HepG2 (cell line): ENCODE results near the gene CCSER1. TPM values are rescaled to one million over a fixed set of nuclear protein-coding genes. Genes with fewer than 3 reads are reported as not detected.

Source experiments
- ATAC-seq: fragments of 200-7000 bp; cut with Tn5 transposase; 3 replicates; pipeline ENCODE4 v1.9.1; 2020; ENCODE audit warnings: mild to moderate bottlenecking, moderate library complexity
- BruUV-seq: library from RNA; stranded (reverse); fragments of 400-500 nt; replicated peaks from 2 replicates; lab custom pipeline; 2021; lab: Mats Ljungman, UMichigan
- CTCF ChIA-PET: fragments of 300-600 bp; formaldehyde crosslinking; extraction: SDS; loops from one replicate; lab custom pipeline; 2021; ENCODE audit warnings: low total read pairs, inconsistent platforms, low intra/inter-chr PET ratio; lab: Yijun Ruan, JAX
- POLR2A ChIA-PET: fragments of 350-600 bp; sonication (Branson Sonifier 250); formaldehyde crosslinking; loops from one replicate; lab custom pipeline; 2020; ENCODE audit warnings: antibody characterized with exemption, inconsistent platforms; lab: Yijun Ruan, JAX
- DNase-seq: peaks from one replicate; pipeline ENCODE4 v3.0.0-alpha.2; 2015; ENCODE audit warnings: low spot score
- FAIRE-seq: peaks from 3 replicates; lab custom pipeline; 2011; peaks lifted over from hg19 to GRCh38; lab: Jason Lieb, UNC
- H2AFZ ChIP-seq: one replicate; pipeline ENCODE4 v1.6.1; 2011; ENCODE audit warnings: low read length, inconsistent platforms
- H3K27ac ChIP-seq: fragments of 300-600 bp; 3 replicates; pipeline ENCODE4 v1.8.0; 2011; ENCODE audit warnings: mixed run types, mild to moderate bottlenecking, mixed read lengths, low read length, inconsistent platforms; ENCODE audit not compliant: insufficient read depth; ENCODE audit errors: extremely low read length
- H3K27me3 ChIP-seq, 2 experiments: fragments of 200-600 bp in 1 of 2; 2 replicates in 1 of 2; 3 replicates in 1 of 2; pipeline versions ENCODE4 v1.6.0 to v1.8.0; 2011; ENCODE audit warnings: low read length in 2 of 2, mild to moderate bottlenecking in 2 of 2, moderate library complexity in 2 of 2, inconsistent platforms in 1 of 2; ENCODE audit not compliant: insufficient read depth in 2 of 2, control insufficient read depth in 1 of 2
- H3K36me3 ChIP-seq, 2 experiments: fragments of 200-600 bp in 1 of 2; replicated peaks in 1 of 2; 2 replicates in 1 of 2; 3 replicates in 1 of 2; pipeline versions ENCODE4 v1.5.1 to v1.8.0; 2011; ENCODE audit warnings: low read length in 2 of 2, inconsistent platforms in 1 of 2; ENCODE audit not compliant: insufficient read depth in 2 of 2, control insufficient read depth in 1 of 2
- H3K4me1 ChIP-seq: 2 replicates; pipeline ENCODE4 v1.5.1; 2012; ENCODE audit warnings: low read length, inconsistent platforms; ENCODE audit not compliant: insufficient read depth
- H3K4me2 ChIP-seq: 2 replicates; pipeline ENCODE4 v1.6.0; 2011; ENCODE audit warnings: low read depth, low read length, inconsistent platforms
- H3K4me3 ChIP-seq, 3 experiments: fragments of 200-600 bp in 1 of 3; sonication (generic), shearing (Covaris generic) in 1 of 3; replicated peaks in 1 of 3; 2 replicates each; pipeline ENCODE4 v1.5.1; 2011 to 2016; ENCODE audit warnings: low read length in 3 of 3, inconsistent platforms in 2 of 3, low read depth in 2 of 3, mild to moderate bottlenecking in 2 of 3, control low read depth in 1 of 3, mixed read lengths in 1 of 3; ENCODE audit not compliant: insufficient read depth in 1 of 3
- H3K79me2 ChIP-seq: one replicate; pipeline ENCODE4 v1.6.1; 2011; ENCODE audit warnings: low read length, inconsistent platforms; ENCODE audit not compliant: insufficient read depth
- H3K9ac ChIP-seq: 2 replicates; pipeline ENCODE4 v1.6.0; 2011; ENCODE audit warnings: mild to moderate bottlenecking, low read depth, low read length, inconsistent platforms; ENCODE audit not compliant: insufficient read depth
- H3K9me3 ChIP-seq: 2 replicates; pipeline ENCODE4 v1.5.1; 2012; ENCODE audit warnings: mild to moderate bottlenecking, low read length
- H4K20me1 ChIP-seq: 2 replicates; pipeline ENCODE4 v1.6.0; 2011; ENCODE audit warnings: inconsistent platforms, mild to moderate bottlenecking, low read length, moderate library complexity; ENCODE audit not compliant: insufficient read depth
- HDAC6 ChIP-seq: fragments of 200-600 bp; sonication (generic); IDR thresholded peaks from 2 replicates; pipeline ENCODE4 v1.7.0; 2017; ENCODE audit warnings: mild to moderate bottlenecking, antibody characterized with exemption, low read length, low read depth
- HNRNPK ChIP-seq: fragments of 200-400 bp; formaldehyde crosslinking; IDR thresholded peaks from 2 replicates; pipeline ENCODE4 v1.6.1; 2018; ENCODE audit warnings: low read length, low read depth, moderate library complexity, mild to moderate bottlenecking; ENCODE audit not compliant: poor library complexity, severe bottlenecking
- POGK ChIP-seq: sonication (generic); formaldehyde crosslinking; conservative IDR thresholded peaks from 2 replicates; pipeline ENCODE4 v1.8.0; 2022; ENCODE audit warnings: mild to moderate bottlenecking, moderate library complexity, missing genetic modification reagents
- RORA ChIP-seq: sonication (generic); formaldehyde crosslinking; IDR thresholded peaks from 2 replicates; pipeline ENCODE4 v1.5.0; 2020; ENCODE audit warnings: mild to moderate bottlenecking, missing genetic modification reagents, moderate library complexity
- SPEN ChIP-seq: sonication (generic); formaldehyde crosslinking; IDR thresholded peaks from 2 replicates; pipeline ENCODE4 v1.5.1; 2020; ENCODE audit warnings: low read depth, mild to moderate bottlenecking, missing genetic modification reagents
- ZNF407 ChIP-seq: sonication (generic); formaldehyde crosslinking; IDR thresholded peaks from one replicate; pipeline ENCODE4 v1.5.1; 2020; ENCODE audit warnings: mild to moderate bottlenecking, missing genetic modification reagents; ENCODE audit errors: not compliant biosample characterization
- WGBS: methylation state at CpG from one replicate; pipeline ENCODE4 v1.1.6; 2017; ENCODE audit warnings: low lambda C conversion rate; 5-methylcytosine and 5-hydroxymethylcytosine counted together
- in situ Hi-C: cut with HindIII; loops from 2 replicates; pipeline ENCODE4 v1.10.0; 2017; ENCODE audit warnings: low pct_unique_long_range_greater_than_20kb; ENCODE audit not compliant: extremely low pct_ligation_motif_present
- intact Hi-C: fragments of 100-400 bp; cut with micrococcal nuclease; formaldehyde crosslinking; loops from one replicate; pipeline ENCODE4 v1.10.0; 2022; ENCODE audit not compliant: unreplicated experiment
- polyA plus RNA-seq, 8 experiments: library from polyadenylated mRNA; depleted of rRNA in 3 of 8; stranded (reverse) in 7 of 8; unstranded in 1 of 8; fragments of >200 nt; fragmentation: Illumina TruSeq in 4 of 8; extraction: Trizol in 4 of 8; gene quantifications; 2 replicates each; pipeline versions ENCODE4 v1.2.1 to v1.2.3, GENCODE V29; 2011 to 2016; ENCODE audit warnings: low read depth in 4 of 8, missing spikeins in 1 of 8, mixed read lengths in 1 of 8; ENCODE audit not compliant: insufficient read depth in 1 of 8
- total RNA-seq, 5 experiments: library from RNA; depleted of rRNA; stranded (reverse); fragments of >200 nt; fragmentation: Illumina TruSeq; extraction: Trizol; gene quantifications; 2 replicates each; pipeline ENCODE4 v1.2.3, GENCODE V29; 2016; ENCODE audit warnings: low read depth in 1 of 5

The CCSER1 gene
- total and polyA plus RNA-seq, 2 of the 13 experiments (the other 11 are each of a cell fraction or from before 2014, with no cell fraction given), result not detected

GRCh38 chr4:90442619-90443018 is 315.4 kb downstream of the CCSER1 start (continued):
- TF ChIP-seq SPEN (CRISPR knock-in tag), result no peak
- TF ChIP-seq, all 625 proteins: peak for 0

GRCh38 chr4:90443231-90443630 is 316.0 kb downstream of the CCSER1 start:
- no peak for DNase-seq
- ChIA-PET POLR2A (no interaction called here), CTCF (no interaction called here)
- 6% methylated on average over 1 of the region's 1 CpG for WGBS
- H2AFZ ChIP-seq, result no peak overlapping the region
- BruUV-seq, result no TSS peak
- H3K9ac ChIP-seq, result no peak overlapping the region
- H3K4me1 ChIP-seq, result no peaks in the 10 kb centered on the region
- intact Hi-C loops, result no loop called here
- no peak overlapping the region for H3K4me3 ChIP-seq
- ATAC-seq, result no peak
- H3K27ac ChIP-seq, result no peak overlapping the region
- no peaks in the 10 kb centered on the region for H3K9me3 ChIP-seq
- H3K36me3 ChIP-seq, result no peaks in the 10 kb centered on the region
- H3K27me3 ChIP-seq, result no peaks in the 10 kb centered on the region
- H4K20me1 ChIP-seq, result no peaks in the 10 kb centered on the region
- no peaks in the 10 kb centered on the region for H3K79me2 ChIP-seq
- in situ Hi-C loops, result no loop called here
- no peak for FAIRE-seq
- TF ChIP-seq HDAC6 (no peak), HNRNPK (no peak), ZNF407 (CRISPR knock-in tag) (no peak), POGK (CRISPR knock-in tag) (no peak), RORA (CRISPR knock-in tag) (no peak)
- TF ChIP-seq, all 625 proteins: peak for 0
- H3K4me2 ChIP-seq, result no peak overlapping the region
